Neural crest cell (in vitro differentiated cells): ENCODE results near the gene LRRC30. TPM values are rescaled to one million over a fixed set of nuclear protein-coding genes. Genes with fewer than 3 reads are reported as not detected.

Source experiments
- DNase-seq: peaks from one replicate; pipeline ENCODE4 v3.0.0; 2021; ENCODE audit warnings: low read depth, mixed read lengths, low spot score
- H3K27ac Mint-ChIP-seq: one replicate; pipeline ENCODE4 v1.8.0; 2021; ENCODE audit warnings: mild to moderate bottlenecking, mixed read lengths; ENCODE audit not compliant: unreplicated experiment
- H3K27me3 Mint-ChIP-seq: 2 replicates; pipeline ENCODE4 v1.8.0; 2021; ENCODE audit warnings: low read depth, mild to moderate bottlenecking, mixed read lengths
- H3K36me3 Mint-ChIP-seq: 2 replicates; pipeline ENCODE4 v1.8.0; 2021; ENCODE audit warnings: low read depth, mild to moderate bottlenecking, mixed read lengths
- H3K4me1 Mint-ChIP-seq: 2 replicates; pipeline ENCODE4 v1.8.0; 2021; ENCODE audit warnings: mixed read lengths
- H3K4me3 Mint-ChIP-seq: one replicate; pipeline ENCODE4 v1.8.0; 2021; ENCODE audit warnings: mild to moderate bottlenecking, mixed read lengths
- H3K9me3 Mint-ChIP-seq: 2 replicates; pipeline ENCODE4 v1.8.0; 2021; ENCODE audit warnings: mixed read lengths
- total RNA-seq: library from RNA; stranded (reverse); gene quantifications from 2 replicates; pipeline ENCODE4 v1.2.1, GENCODE V29; 2021
- TF ChIP-seq, protein P1 (sequence below): fragments of 200-600 bp; sonication (generic); conservative IDR thresholded peaks from 2 replicates; pipeline ENCODE4 v1.5.0; 2021; ENCODE audit warnings: antibody characterized with exemption, mild to moderate bottlenecking

The LRRC30 gene
- total RNA-seq, 1 donor from 2014 or later, result not detected

DNA sequence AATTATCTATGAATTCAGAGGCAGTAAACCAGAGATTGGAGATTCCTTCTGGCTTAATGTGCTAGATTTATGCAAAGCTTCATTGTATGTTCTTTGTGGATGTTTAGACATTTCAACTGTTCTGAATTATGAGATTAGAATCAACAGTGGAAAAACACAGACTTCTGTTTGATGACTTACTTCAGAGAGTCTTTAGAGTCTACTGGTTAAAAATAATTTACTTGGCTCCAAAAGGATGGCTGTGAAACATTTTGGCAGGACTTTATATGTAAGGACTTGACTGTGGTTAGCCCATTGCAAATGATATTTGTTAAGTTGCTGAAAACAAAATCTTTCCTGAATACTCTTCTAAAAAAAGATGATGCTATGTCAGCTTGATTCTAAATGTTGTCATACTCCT lies 25.5 kb upstream of the LRRC30 start:
- Mint-ChIP-seq H3K27ac (no peak overlapping the region), H3K9me3 (no peaks in the 10 kb centered on the region), H3K4me3 (no peak overlapping the region), H3K36me3 (no peaks in the 10 kb centered on the region), H3K4me1 (peaks cover 42% of the 10 kb centered on the region), H3K27me3 (no peaks in the 10 kb centered on the region)
- no peak for DNase-seq
- TF ChIP-seq, protein P1, sequence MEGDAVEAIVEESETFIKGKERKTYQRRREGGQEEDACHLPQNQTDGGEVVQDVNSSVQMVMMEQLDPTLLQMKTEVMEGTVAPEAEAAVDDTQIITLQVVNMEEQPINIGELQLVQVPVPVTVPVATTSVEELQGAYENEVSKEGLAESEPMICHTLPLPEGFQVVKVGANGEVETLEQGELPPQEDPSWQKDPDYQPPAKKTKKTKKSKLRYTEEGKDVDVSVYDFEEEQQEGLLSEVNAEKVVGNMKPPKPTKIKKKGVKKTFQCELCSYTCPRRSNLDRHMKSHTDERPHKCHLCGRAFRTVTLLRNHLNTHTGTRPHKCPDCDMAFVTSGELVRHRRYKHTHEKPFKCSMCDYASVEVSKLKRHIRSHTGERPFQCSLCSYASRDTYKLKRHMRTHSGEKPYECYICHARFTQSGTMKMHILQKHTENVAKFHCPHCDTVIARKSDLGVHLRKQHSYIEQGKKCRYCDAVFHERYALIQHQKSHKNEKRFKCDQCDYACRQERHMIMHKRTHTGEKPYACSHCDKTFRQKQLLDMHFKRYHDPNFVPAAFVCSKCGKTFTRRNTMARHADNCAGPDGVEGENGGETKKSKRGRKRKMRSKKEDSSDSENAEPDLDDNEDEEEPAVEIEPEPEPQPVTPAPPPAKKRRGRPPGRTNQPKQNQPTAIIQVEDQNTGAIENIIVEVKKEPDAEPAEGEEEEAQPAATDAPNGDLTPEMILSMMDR, result no peak

DNA sequence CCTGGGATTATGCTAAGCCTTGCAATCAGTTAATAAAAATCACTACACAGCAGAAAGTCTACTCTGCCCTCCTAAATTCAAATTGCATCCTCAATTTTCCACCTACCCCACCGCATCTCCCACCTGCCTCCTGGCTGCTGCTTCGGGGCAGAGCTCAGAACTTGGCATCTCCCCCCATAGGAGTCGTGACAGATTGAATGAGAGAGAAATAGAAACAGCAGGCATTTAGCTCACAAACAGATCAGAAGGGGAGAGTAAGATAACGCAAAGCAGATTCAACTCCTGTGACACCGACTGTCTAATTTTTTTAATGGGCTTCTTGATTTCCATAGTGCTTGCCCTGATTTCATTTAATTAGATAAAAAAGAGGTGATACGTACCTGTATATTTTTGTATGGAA lies 24.7 kb upstream of the LRRC30 start:
- Mint-ChIP-seq H3K36me3 (no peaks in the 10 kb centered on the region), H3K27me3 (no peaks in the 10 kb centered on the region), H3K4me3 (no peak overlapping the region), H3K9me3 (no peaks in the 10 kb centered on the region), H3K4me1 (peaks cover 39% of the 10 kb centered on the region), H3K27ac (peak overlapping the region; percentile 47)
- DNase-seq, result no peak
- TF ChIP-seq, protein P1, result no peak

DNA sequence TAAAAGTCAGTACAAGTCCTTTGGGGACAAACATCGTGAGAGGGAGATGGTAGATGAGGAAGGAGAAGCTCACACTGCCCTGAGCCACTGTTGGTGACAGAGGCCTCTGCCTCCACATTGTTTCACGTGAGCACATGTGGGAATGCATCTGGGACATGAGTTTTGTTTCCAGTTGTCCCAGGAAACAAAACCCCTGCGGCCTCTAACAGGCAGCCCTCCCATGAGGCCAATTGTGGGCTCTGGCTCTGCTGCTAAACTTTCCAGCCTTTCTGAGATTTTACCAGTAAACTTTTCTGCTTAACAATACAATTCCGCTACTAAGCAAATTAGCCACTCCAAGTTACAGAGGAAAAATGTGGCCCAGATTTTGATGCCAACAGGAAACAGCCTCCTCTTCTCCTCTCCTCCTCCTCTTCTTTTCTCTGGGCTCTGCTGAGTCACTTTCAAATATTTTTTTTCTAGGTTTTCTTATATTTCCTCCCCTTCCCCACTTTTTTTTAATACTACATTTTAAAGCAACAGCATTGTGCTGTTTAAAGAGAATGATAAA lies 23.4 kb upstream of the LRRC30 start:
- Mint-ChIP-seq H3K4me1 (peaks cover 31% of the 10 kb centered on the region), H3K9me3 (no peaks in the 10 kb centered on the region), H3K36me3 (no peaks in the 10 kb centered on the region), H3K27me3 (no peaks in the 10 kb centered on the region), H3K4me3 (no peak overlapping the region), H3K27ac (no peak overlapping the region)
- TF ChIP-seq, protein P1, result no peak
- DNase-seq, result no peak

DNA sequence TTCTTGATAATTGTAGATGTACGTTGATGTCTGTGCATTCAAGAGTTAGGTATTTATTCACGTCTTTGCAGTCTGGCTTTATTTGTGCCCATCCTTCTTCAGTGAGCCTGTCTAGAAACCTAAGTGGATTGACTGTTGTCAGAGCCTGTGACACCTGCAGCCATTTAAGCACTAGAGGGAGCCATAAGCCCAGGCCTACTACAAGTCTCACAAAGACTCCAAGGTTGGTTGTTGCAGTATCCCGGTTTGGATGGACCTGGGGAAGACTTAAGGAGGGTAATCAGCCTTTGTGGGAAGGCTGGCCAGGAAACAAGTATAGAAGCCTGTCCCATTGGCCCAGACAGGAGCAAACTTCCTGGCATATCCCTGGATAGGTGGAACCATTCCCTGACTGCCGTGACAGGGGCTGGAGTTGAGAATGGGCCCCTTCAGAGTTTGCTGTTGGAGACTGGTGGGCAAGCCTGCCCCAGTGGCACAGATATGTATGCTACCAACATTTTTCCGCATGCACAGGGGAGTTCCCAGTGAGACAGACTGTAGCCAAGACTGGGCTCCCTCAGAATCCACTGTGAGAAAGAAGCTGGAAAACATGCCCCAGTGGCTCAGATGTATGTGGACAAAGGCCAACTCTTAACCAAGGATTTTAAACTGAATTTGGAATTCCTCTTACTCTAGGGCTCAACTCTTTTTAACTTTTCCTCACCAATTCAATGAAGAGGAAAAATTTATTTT lies 9.3 kb upstream of the LRRC30 start:
- DNase-seq, result peak; percentile 52
- Mint-ChIP-seq H3K27ac (no peak overlapping the region), H3K4me3 (no peak overlapping the region), H3K27me3 (no peaks in the 10 kb centered on the region), H3K4me1 (peaks cover 6% of the 10 kb centered on the region), H3K9me3 (no peaks in the 10 kb centered on the region), H3K36me3 (no peaks in the 10 kb centered on the region)
- TF ChIP-seq, protein P1, result peak; percentile 82

DNA sequence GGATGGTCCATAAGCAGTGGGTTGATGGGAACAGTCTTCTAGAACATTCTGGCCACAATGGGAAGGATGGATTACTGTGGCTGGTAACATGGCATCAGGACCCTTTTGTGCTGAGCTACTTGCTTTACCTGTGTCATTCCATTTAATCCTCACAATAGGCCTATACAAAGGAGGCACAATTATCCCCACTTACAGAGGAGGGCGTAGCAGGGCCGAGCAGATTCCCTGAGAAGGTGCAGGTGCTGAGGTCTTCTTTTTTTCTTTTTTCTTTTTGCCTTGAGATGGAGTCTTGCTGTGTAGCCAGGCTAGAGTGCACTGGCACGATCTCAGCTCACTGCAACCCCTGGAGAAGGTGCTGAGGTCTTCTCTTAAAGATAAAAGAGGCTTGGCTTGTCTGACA lies 6.7 kb upstream of the LRRC30 start:
- Mint-ChIP-seq H3K27ac (no peak overlapping the region), H3K27me3 (no peaks in the 10 kb centered on the region), H3K36me3 (no peaks in the 10 kb centered on the region), H3K9me3 (no peaks in the 10 kb centered on the region), H3K4me1 (peaks cover 6% of the 10 kb centered on the region), H3K4me3 (no peak overlapping the region)
- no peak for DNase-seq
- TF ChIP-seq, protein P1, result no peak
